HG02798 (cell line): ENCODE measurements around the gene METAP1D.
"Not testable (repeated sequence)": the region's sequence is repeated elsewhere in the genome, so short reads cannot be mapped to it uniquely, and the experiment has no call there.

ENCODE experiments used
- ATAC-seq: cut with Tn5 transposase; IDR thresholded peaks from one replicate; pipeline ENCODE4 v1.9.1; 2021; ENCODE audit warnings: mild to moderate bottlenecking; ENCODE audit not compliant: unreplicated experiment, poor library complexity

METAP1D gene

DNA sequence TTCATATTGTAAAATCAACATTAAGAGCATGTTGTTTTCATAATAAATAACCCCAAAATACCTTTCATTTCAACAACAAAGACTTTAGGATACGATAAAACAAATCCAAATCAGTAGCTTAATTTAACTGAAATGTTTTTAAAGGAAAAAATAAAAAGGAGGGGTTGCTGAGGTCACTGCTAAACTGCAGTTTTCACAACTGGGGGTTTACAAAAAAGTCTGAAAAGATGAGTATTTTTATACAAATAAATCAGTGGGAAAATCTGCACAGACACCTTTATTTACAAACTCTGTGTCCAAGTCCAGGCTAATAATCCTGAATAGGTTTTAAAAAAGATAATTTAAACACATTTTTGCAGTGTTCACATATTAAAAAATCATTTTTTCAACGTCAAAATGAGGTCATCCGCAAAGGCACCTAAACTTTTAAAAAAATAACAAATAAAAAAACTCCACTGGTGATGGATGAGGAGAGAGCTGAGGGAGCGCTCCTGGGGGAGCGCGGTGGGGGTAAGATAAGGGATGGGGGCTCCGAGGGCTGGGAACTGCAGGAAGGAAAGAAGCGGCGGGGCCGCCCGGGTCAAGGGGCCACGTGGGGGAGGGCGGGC is 99.8 kb downstream of the METAP1D start:
- ATAC-seq: no peak

GRCh38 chr2:172100080-172100934 is 100.6 kb downstream of the METAP1D start:
- ATAC-seq: no peak

GRCh38 chr2:172100935-172101820 is 101.4 kb downstream of the METAP1D start:
- ATAC-seq: no peak

DNA sequence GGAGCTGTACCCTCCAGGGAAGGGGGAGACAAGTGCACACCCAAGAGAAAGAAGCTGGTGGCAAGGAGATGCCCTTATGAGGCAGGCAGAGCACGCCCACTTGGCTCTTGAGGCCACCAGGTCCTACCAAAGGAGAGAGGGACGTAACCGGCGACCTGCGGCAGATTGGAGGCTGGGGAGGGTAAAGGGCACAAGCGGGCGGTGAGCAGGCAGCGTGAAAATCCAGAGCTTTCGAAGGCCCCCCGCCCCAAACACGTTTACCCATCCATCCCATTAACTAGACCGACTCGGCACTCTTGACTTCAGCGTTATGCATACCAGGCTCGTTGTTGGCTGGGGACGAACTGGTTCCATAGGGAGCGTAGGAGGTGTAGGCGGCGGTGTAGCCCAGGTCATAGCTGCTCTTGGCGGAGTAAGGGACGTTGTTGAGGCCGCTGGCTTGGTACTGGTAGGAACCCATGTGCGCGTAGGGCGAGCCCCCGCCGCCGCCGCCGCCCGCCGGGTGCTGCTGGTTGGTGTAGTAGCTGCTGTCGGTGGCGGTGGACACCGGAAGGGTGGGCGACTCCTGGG is 102.2 kb downstream of the METAP1D start:
- no peak for ATAC-seq

GRCh38 chr2:172102391-172103359 is 102.9 kb downstream of the METAP1D start, which contains the start of gene DLX2:
Gene DLX2 (minus strand): TSS chr2:172102900. CDS start chr2:172102538, 362 bp downstream.
- ATAC-seq: peak; percentile 85

DNA sequence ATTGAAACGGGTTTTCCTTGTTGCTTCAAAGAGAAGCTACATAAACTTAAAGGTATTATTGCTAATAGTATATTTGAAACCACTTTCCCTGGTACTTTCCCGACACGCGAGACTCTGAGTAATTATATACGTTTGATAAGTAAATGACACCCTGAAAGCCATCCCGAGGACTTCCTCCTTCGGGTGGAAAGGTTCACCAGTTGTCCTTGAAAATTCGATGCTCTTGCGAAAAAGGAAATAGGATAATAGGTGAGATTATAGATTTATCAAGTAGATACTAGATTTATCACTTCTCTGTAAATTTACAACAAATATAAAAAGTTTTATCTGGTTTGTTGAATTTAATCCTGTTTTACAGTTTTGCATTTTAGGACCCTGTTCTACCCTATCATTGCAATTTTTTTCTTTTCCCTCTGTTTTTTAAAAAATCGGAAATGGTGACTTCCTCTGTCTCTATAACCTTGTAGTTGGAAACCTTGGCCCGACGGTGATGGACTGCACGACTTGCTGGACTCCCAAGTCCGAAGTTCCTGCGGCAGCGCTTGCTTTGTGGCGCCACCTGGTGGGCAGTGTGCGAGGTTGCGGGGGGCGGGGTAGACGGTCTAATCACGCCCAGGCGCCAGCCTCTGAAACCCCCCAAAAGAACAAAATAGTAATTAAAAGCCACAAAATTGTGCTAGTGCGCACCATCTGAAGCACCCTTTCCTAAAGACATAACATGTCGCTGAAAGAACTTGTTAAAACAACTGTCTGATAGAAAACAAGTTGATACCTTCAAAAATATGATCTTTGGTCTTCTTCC is 103.9 kb downstream of the METAP1D start:
- peak; percentile 24 for ATAC-seq

GRCh38 chr2:172105471-172106107 is 105.8 kb downstream of the METAP1D start:
- ATAC-seq: no peak

GRCh38 chr2:172106108-172106961 is 106.6 kb downstream of the METAP1D start:
- ATAC-seq: no peak

DNA sequence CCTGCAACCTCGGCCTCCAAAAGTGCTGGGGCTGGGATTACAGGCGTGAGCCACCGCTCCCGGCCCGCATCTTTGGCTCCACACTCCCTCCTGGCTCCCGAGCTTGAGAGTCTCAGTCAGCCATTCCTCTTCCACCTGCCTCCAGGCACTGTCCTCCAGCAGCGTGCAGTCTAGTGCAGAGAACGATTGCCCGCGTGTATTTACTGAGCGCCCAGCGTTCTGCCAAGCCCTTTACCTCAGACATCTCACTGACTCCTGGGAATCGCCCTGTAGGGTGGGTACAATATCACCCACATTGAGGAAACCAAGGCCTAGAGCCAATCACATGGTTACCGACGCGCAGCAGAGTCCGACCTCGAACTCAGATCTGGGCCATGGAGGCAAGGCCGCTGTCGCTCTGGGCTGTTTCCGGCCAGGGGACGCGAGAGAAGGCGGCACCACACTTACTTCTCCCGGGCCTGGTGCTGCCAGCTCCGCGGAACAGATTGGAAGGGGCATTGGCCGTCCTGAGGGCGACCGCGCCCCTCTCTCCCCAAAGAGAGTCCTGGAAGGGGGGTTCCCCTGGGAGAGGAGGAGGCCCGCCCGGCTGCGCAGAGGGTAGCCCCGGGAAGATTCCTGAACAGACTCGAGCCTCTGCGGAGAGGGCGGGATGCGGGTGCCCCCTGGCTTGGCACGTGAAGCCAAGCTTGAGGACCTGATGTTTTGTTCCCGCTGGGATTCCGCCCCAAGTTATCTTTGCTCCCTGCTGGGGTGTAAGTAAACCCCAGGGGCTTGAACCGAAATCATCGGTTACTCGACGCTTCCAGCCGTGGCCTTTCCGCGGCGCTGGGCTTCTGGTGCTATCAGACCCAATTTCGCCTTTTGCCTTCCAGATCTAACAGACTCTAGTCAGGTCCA is 108.2 kb downstream of the METAP1D start:
- ATAC-seq: no peak

DNA sequence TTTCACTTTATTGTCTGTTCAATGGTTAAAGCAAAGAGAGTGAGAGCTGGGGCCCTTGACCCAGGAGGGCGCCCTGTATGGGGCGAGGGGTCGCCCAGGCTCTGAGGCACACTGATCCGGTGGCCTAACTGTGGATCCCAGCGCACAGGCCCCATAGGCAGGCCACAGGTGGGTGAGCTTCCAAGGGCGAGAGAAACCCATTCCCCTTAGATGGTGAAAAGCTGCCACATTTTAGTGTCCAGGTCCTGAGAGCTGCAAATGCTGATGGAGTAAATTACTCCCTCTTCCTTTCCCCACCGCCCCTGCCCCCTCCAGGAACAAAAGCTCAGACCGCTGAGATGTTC is 108.8 kb downstream of the METAP1D start:
- no peak for ATAC-seq

- ATAC-seq: no peak
Observed at GRCh38 chr2:172109256-172109987, 109.7 kb downstream of the METAP1D start.

DNA sequence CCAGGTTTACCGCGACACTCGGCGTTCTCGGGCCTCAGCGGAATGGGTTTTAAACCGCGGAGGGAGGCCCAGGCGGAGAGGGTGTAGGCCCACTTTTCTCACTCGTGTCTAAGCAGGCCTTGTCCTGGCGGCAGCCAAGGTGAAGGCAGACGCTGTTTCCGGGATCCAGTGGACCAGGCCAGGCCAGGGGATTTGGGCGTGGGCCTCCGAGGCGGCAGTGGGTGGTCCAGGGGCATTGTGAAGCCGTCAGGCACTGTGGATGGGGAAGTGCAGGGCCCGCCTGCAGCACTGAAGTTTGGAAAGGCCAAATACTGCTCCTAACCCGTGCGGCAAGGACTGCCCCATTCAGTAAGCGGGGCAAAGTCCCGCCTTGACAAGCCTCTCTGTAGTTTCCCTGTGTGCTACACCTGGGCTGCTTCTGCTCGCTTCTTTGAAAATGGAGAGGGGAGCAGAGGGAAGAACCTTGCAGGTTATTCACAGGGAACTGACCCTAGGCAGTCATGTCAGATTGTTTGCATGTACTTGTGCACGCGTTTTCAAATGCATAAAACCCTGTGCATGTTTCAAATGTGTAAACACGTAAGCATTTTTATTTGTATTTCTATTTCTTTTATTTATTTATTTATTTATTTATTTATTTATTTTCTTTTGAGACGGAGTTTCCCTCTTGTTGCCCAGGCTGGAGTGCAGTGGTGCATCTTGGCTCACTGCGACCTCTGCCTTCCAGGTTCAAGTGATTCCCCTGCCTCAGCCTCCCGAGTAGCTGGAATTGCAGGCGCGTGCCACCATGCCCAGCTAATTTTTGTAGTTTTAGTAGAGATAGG is 110.4 kb downstream of the METAP1D start:
- ATAC-seq: no peak

DNA sequence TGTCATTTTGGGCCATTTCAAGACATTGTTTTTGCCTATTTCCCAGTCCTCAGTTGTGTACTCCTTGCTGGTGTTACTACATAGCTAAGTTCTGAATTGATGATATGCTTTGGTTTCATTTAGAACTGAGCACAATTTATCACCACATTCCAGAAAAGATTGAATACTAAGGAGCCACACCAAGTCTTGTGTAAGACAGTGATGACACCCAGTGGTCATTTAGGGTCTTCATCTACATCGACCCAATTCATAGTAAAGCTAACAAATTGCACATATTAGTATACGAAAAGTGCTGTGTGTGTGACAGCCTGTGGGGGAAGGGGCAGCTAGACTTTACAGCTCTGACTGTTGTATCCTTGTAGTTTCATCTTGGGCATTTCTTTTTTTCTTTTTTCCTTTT is 113.9 kb downstream of the METAP1D start:
- ATAC-seq: no peak

DNA sequence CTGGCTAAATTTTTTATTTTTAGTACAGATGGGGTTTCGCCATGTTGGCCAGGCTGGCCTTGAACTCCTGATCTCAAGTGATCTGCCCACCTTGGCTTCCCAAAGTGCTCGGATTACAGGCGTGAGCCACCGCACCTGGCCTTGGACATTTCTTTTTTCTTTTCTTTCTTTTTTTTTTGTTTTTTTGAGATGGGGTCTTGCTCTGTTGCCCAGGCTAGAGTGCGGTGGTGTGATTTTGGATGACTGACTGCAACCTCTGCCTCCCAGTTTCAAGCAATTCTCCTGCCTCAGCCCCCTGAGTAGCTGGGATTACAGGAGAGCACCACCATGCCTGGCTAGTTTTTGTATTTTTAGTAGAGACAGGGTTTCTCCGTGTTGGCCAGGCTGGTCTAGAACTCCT is 114.4 kb downstream of the METAP1D start:
- ATAC-seq: not testable (repeated sequence)

GRCh38 chr2:172114579-172114978 is 114.8 kb downstream of the METAP1D start:
- ATAC-seq: no peak
